ENCODE data around the gene TFF2.

Gene TFF2

GRCh38 chr21:42383331-42383730, 32.5 kb upstream of the TFF2 start:
- DNase-seq: no peak

- no peak for DNase-seq
Observed at GRCh38 chr21:42382915-42383314, 32.1 kb upstream of the TFF2 start.

- no peak for DNase-seq
Observed at GRCh38 chr21:42381347-42381984, 30.7 kb upstream of the TFF2 start.

GRCh38 chr21:42379426-42380215, 28.8 kb upstream of the TFF2 start:
- DNase-seq: no peak

- no peak for DNase-seq
Observed at GRCh38 chr21:42378418-42378817, 27.6 kb upstream of the TFF2 start.

- DNase-seq: no peak
Observed at GRCh38 chr21:42377951-42378340, 27.2 kb upstream of the TFF2 start.

GRCh38 chr21:42377211-42377950, 26.6 kb upstream of the TFF2 start:
- no peak for DNase-seq

- DNase-seq: no peak
Observed at GRCh38 chr21:42376338-42376982, 25.7 kb upstream of the TFF2 start.

GRCh38 chr21:42375966-42376337, 25.2 kb upstream of the TFF2 start:
- no peak for DNase-seq

GRCh38 chr21:42375506-42375905, 24.7 kb upstream of the TFF2 start:
- no peak for DNase-seq

- DNase-seq: no peak
Observed at GRCh38 chr21:42374864-42375499, 24.2 kb upstream of the TFF2 start.

- no peak for DNase-seq
Observed at GRCh38 chr21:42374457-42374856, 23.7 kb upstream of the TFF2 start.

GRCh38 chr21:42373908-42374455, 23.2 kb upstream of the TFF2 start:
- no peak for DNase-seq

GRCh38 chr21:42373196-42373907, 22.6 kb upstream of the TFF2 start:
- no peak for DNase-seq

- DNase-seq: no peak
Observed at GRCh38 chr21:42370894-42371654, 20.3 kb upstream of the TFF2 start.

- DNase-seq: no peak
Observed at GRCh38 chr21:42369821-42370220, 19.0 kb upstream of the TFF2 start.

- no peak for DNase-seq
Observed at GRCh38 chr21:42367367-42368165, 16.8 kb upstream of the TFF2 start.

GRCh38 chr21:42366292-42367010, 15.7 kb upstream of the TFF2 start, which contains the start of gene TFF1:
TFF1 (minus strand) TSS chr21:42366535; CDS start chr21:42366495, 40 bp downstream.
- DNase-seq: no peak

- no peak for DNase-seq
Observed at GRCh38 chr21:42365770-42366169, 15.0 kb upstream of the TFF2 start.
